HG02852 (cell line): ENCODE measurements around the gene SMYD3.

Source experiments
- ATAC-seq: cut with Tn5 transposase; IDR thresholded peaks from one replicate; pipeline ENCODE4 v1.9.1; 2021; ENCODE audit warnings: mild to moderate bottlenecking, moderate library complexity; ENCODE audit not compliant: unreplicated experiment

The SMYD3 gene

GRCh38 chr1:246281195-246281594 lies 225.9 kb downstream of the SMYD3 start:
- ATAC-seq = no peak

GRCh38 chr1:246280551-246280950 lies 226.5 kb downstream of the SMYD3 start:
- ATAC-seq = no peak

- ATAC-seq = no peak
Measured at GRCh38 chr1:246279402-246279801, 227.7 kb downstream of the SMYD3 start.

- ATAC-seq = no peak
Measured at GRCh38 chr1:246278371-246278770, 228.7 kb downstream of the SMYD3 start.

- ATAC-seq = no peak
Measured at GRCh38 chr1:246275036-246275435, 232.0 kb downstream of the SMYD3 start.

- ATAC-seq = no peak
Measured at GRCh38 chr1:246274186-246274585, 232.9 kb downstream of the SMYD3 start.

GRCh38 chr1:246271516-246271915 lies 235.6 kb downstream of the SMYD3 start:
- no peak for ATAC-seq

- ATAC-seq = no peak
Measured at GRCh38 chr1:246270236-246270635, 236.8 kb downstream of the SMYD3 start.

- ATAC-seq = no peak
Measured at GRCh38 chr1:246269466-246269865, 237.6 kb downstream of the SMYD3 start.

- ATAC-seq = no peak
Measured at GRCh38 chr1:246267896-246268295, 239.2 kb downstream of the SMYD3 start.

GRCh38 chr1:246267426-246267825 lies 239.7 kb downstream of the SMYD3 start:
- no peak for ATAC-seq

- no peak for ATAC-seq
Measured at GRCh38 chr1:246265481-246265880, 241.6 kb downstream of the SMYD3 start.

- ATAC-seq = no peak
Measured at GRCh38 chr1:246262281-246262680, 244.8 kb downstream of the SMYD3 start.

GRCh38 chr1:246261639-246262038 lies 245.4 kb downstream of the SMYD3 start:
- ATAC-seq = no peak

GRCh38 chr1:246258250-246258649 lies 248.8 kb downstream of the SMYD3 start:
- ATAC-seq = no peak

GRCh38 chr1:246255773-246256172 lies 251.3 kb downstream of the SMYD3 start:
- no peak for ATAC-seq

GRCh38 chr1:246254854-246255253 lies 252.2 kb downstream of the SMYD3 start:
- ATAC-seq = peak; percentile 55

GRCh38 chr1:246246430-246246829 lies 260.6 kb downstream of the SMYD3 start:
- no peak for ATAC-seq

GRCh38 chr1:246245541-246245940 lies 261.5 kb downstream of the SMYD3 start:
- ATAC-seq = no peak

- ATAC-seq = no peak
Measured at GRCh38 chr1:246232126-246232525, 275.0 kb downstream of the SMYD3 start.

- ATAC-seq = no peak
Measured at GRCh38 chr1:246226041-246226440, 281.0 kb downstream of the SMYD3 start.

- no peak for ATAC-seq
Measured at GRCh38 chr1:246221485-246222255, 285.4 kb downstream of the SMYD3 start.

GRCh38 chr1:246220495-246221065 lies 286.5 kb downstream of the SMYD3 start:
- no peak for ATAC-seq
